ENCODE measurements around the gene BPTF. TPM values are rescaled to one million over a fixed set of nuclear protein-coding genes. Genes with fewer than 3 reads are reported as not detected.
"Not testable (repeated sequence)": the region's sequence is repeated elsewhere in the genome, so short reads cannot be mapped to it uniquely, and the experiment has no call there.

Gene BPTF
- total RNA-seq, 4 donors from 2014 or later: 29.3 to 43.9 (median 38.1) TPM

GRCh38 chr17:67850991-67851631 is 25.8 kb downstream of the BPTF start:
- Histone ChIP-seq H3K27me3 (no peaks in the 10 kb centered on the region), H3K27ac (no peak overlapping the region), H3K4me3 (no peak overlapping the region), H3K4me1 (peaks cover 14 to 29% of the 10 kb centered on the region in 2 donors), H3K36me3 (peaks cover 0 to 13% of the 10 kb centered on the region in 2 donors), H3K9me3 (no peaks in the 10 kb centered on the region)
- no peak for DNase-seq
- no peak for TF ChIP-seq CTCF (IDR thresholded peaks at IDR 0.05 in 4 of 5, conservative IDR thresholded peaks at IDR 0.05 in 1 of 5)
- TF ChIP-seq POLR2A (IDR thresholded peaks at IDR 0.05): no peak
- no peak for ATAC-seq
- intact Hi-C loops (cut with DNase I; ENCODE audit: low total_unique reads) (no loop called here), in situ Hi-C loops (cut with MboI; ENCODE audit: low sequenced_read_pairs in 4 of 4) (no loop called here)

DNA sequence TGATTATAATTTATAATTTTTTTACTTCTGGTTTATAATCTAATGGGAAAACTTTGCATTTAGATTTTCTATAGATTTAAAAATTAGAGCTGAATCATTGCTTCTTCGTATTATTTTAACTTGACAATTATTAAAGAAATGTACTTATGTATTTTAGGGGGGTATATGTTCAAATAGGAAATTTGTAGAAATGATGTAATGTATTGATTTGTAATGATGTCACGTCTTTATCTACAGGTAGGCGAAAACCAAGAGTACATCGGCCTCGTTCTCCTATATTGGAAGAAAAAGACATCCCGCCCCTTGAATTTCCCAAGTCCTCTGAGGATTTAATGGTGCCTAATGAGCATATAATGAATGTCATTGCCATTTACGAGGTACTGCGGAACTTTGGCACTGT is 28.4 kb downstream of the BPTF start:
- in situ Hi-C loops (cut with MboI; ENCODE audit: low sequenced_read_pairs in 4 of 4) (no loop called here), intact Hi-C loops (cut with DNase I; ENCODE audit: low total_unique reads) (no loop called here)
- H3K4me3 ChIP-seq: no peak overlapping the region
- no peak for ATAC-seq
- TF ChIP-seq CTCF (IDR thresholded peaks at IDR 0.05 in 4 of 5, conservative IDR thresholded peaks at IDR 0.05 in 1 of 5) (no peak), POLR2A (IDR thresholded peaks at IDR 0.05) (no peak)
- no peaks in the 10 kb centered on the region for H3K9me3 ChIP-seq
- no peak for DNase-seq
- peaks cover 4 to 35% of the 10 kb centered on the region in 2 donors for H3K4me1 ChIP-seq
- H3K36me3 ChIP-seq: peaks cover 0 to 13% of the 10 kb centered on the region in 2 donors
- no peak overlapping the region for H3K27ac ChIP-seq
- no peaks in the 10 kb centered on the region for H3K27me3 ChIP-seq

DNA sequence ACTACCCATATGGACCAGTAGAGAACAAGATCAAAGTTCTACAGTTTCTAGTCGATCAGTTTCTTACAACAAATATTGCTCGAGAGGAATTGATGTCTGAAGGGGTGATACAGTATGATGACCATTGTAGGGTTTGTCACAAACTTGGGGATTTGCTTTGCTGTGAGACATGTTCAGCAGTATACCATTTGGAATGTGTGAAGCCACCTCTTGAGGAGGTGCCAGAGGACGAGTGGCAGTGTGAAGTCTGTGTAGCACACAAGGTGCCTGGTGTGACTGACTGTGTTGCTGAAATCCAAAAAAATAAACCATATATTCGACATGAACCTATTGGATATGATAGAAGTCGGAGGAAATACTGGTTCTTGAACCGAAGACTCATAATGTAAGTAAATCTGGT is 29.1 kb downstream of the BPTF start:
- Histone ChIP-seq H3K4me3 (no peak overlapping the region), H3K27me3 (no peaks in the 10 kb centered on the region), H3K4me1 (peaks cover 8 to 41% of the 10 kb centered on the region in 2 donors), H3K9me3 (no peaks in the 10 kb centered on the region), H3K27ac (no peak overlapping the region), H3K36me3 (peaks cover 0 to 13% of the 10 kb centered on the region in 2 donors)
- DNase-seq (no peak), ATAC-seq (no peak)
- intact Hi-C loops (cut with DNase I; ENCODE audit: low total_unique reads) (no loop called here), in situ Hi-C loops (cut with MboI; ENCODE audit: low sequenced_read_pairs in 4 of 4) (no loop called here)
- TF ChIP-seq POLR2A (IDR thresholded peaks at IDR 0.05) (no peak), CTCF (IDR thresholded peaks at IDR 0.05 in 4 of 5, conservative IDR thresholded peaks at IDR 0.05 in 1 of 5) (no peak)

GRCh38 chr17:67855504-67856324 is 30.4 kb downstream of the BPTF start:
- in situ Hi-C loops (cut with MboI; ENCODE audit: low sequenced_read_pairs in 4 of 4) (no loop called here), intact Hi-C loops (cut with DNase I; ENCODE audit: low total_unique reads) (no loop called here)
- H3K4me1 ChIP-seq: peaks cover 20 to 53% of the 10 kb centered on the region in 2 donors
- peaks cover 0 to 13% of the 10 kb centered on the region in 2 donors for H3K36me3 ChIP-seq
- no peak overlapping the region for H3K4me3 ChIP-seq
- H3K9me3 ChIP-seq: no peaks in the 10 kb centered on the region
- H3K27ac ChIP-seq: no peak overlapping the region
- DNase-seq (no peak), ATAC-seq (no peak)
- no peaks in the 10 kb centered on the region for H3K27me3 ChIP-seq
- no peak for TF ChIP-seq POLR2A (IDR thresholded peaks at IDR 0.05)
- TF ChIP-seq CTCF (IDR thresholded peaks at IDR 0.05 in 4 of 5, conservative IDR thresholded peaks at IDR 0.05 in 1 of 5): no peak

DNA sequence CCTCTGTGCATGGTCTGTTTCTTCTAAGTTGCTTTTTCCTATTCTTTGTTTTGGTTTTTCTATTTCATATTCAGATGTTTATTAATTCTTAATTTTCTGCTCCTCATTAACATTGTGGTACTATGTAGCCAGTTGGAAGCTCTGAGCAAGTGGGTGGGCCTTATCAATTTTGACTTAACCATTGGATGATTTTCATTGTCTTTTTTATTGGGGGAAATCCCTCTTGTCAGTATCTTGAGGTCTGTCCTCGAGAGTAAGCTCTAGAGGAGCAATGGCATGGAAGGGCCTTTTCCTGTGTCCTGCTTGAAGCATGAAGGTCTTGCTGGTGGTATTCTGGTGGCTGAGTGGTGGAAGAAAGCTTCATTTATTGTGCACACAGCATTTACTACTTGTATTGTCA is 31.1 kb downstream of the BPTF start:
- H3K4me3 ChIP-seq; DNase-seq; intact Hi-C loops (cut with DNase I; ENCODE audit: low total_unique reads); in situ Hi-C loops (cut with MboI; ENCODE audit: low sequenced_read_pairs in 4 of 4); H3K27ac ChIP-seq; H3K9me3 ChIP-seq; ATAC-seq; H3K27me3 ChIP-seq: not testable (repeated sequence)
- H3K4me1 ChIP-seq: peaks cover 20 to 50% of the 10 kb centered on the region in 2 donors
- H3K36me3 ChIP-seq: peaks cover 0 to 13% of the 10 kb centered on the region in 2 donors
